Mesodermal cell (in vitro differentiated cells): Measurements from ENCODE around the gene GNAI2. TPM values are rescaled to one million over a fixed set of nuclear protein-coding genes. Genes with fewer than 3 reads are reported as not detected.
A peak's percentile ranks its signal among the peaks of the same experiment; 100 is the strongest.

ENCODE experiments used
- H3K27ac ChIP-seq: 2 replicates; pipeline ENCODE4 v1.7.0; 2013; ENCODE audit warnings: mild to moderate bottlenecking, low read depth, low read length, moderate library complexity; ENCODE audit not compliant: severe bottlenecking
- H3K36me3 ChIP-seq: 2 replicates; pipeline ENCODE4 v1.7.1; 2013; ENCODE audit warnings: mild to moderate bottlenecking, low read length, moderate library complexity; ENCODE audit not compliant: control insufficient read depth, insufficient read depth
- H3K4me1 ChIP-seq: one replicate; pipeline ENCODE4 v1.7.1; 2013; ENCODE audit warnings: mild to moderate bottlenecking, low read length; ENCODE audit not compliant: insufficient read depth, control insufficient read depth, poor library complexity, severe bottlenecking
- H3K4me3 ChIP-seq: 2 replicates; pipeline ENCODE4 v1.7.0; 2013; ENCODE audit warnings: low read length, control low read depth, mild to moderate bottlenecking; ENCODE audit not compliant: insufficient read depth, poor library complexity, severe bottlenecking; ENCODE audit errors: extremely low read depth
- H3K9me3 ChIP-seq: 2 replicates; pipeline ENCODE4 v1.7.1; 2013; ENCODE audit warnings: mild to moderate bottlenecking, low read length, moderate library complexity; ENCODE audit not compliant: control insufficient read depth
- WGBS, 2 experiments: methylation state at CpG; one replicate each; pipeline ENCODE4 v1.1.5; 2013; ENCODE audit warnings: missing lambda C conversion rate in 2 of 2; ENCODE audit not compliant: insufficient coverage in 2 of 2; 5-methylcytosine and 5-hydroxymethylcytosine counted together
- polyA plus RNA-seq, 2 experiments: library from polyadenylated mRNA; stranded (reverse); fragments of 50-300 nt; gene quantifications; one replicate each; pipeline ENCODE4 v1.2.3, GENCODE V29; 2013

Gene GNAI2
- polyA plus RNA-seq (2013, experiment 1 of 2): 395 TPM
- polyA plus RNA-seq (2013, experiment 2 of 2): 323 TPM

- H3K4me1 ChIP-seq: peaks cover 16% of the 10 kb centered on the region
- WGBS, 2 experiments: 0 to 1% methylated on average over 66 to 71 of the region's 75 CpGs
- peaks cover 24% of the 10 kb centered on the region for H3K36me3 ChIP-seq
- H3K9me3 ChIP-seq: no peaks in the 10 kb centered on the region
- peak within 1 kb of the TSS; percentile 97 for H3K4me3 ChIP-seq
- peak within 1 kb of the TSS; percentile 74 for H3K27ac ChIP-seq
Observed at GRCh38 chr3:50235716-50236483, at the start of gene GNAI2. GNAI2 (plus strand) TSS chr3:50236204; CDS start chr3:50236336, 132 bp downstream.

GRCh38 chr3:50187750-50188149 is 48.3 kb upstream of the GNAI2 start:
- Histone ChIP-seq H3K36me3 (peaks cover 7% of the 10 kb centered on the region), H3K4me1 (no peaks in the 10 kb centered on the region), H3K4me3 (no peak overlapping the region), H3K27ac (no peak overlapping the region), H3K9me3 (no peaks in the 10 kb centered on the region)
- WGBS, 2 experiments: 87 to 97% methylated on average over 10 to 15 of the region's 19 CpGs

GRCh38 chr3:50189274-50189673 is 46.7 kb upstream of the GNAI2 start:
- no peaks in the 10 kb centered on the region for H3K4me1 ChIP-seq
- WGBS, 2 experiments: 47 to 51% methylated on average over 2 to 3 of the region's 5 CpGs
- no peaks in the 10 kb centered on the region for H3K9me3 ChIP-seq
- H3K4me3 ChIP-seq: no peak overlapping the region
- H3K27ac ChIP-seq: no peak overlapping the region
- H3K36me3 ChIP-seq: peaks cover 7% of the 10 kb centered on the region

- Histone ChIP-seq H3K4me3 (no peak overlapping the region), H3K36me3 (peaks cover 7% of the 10 kb centered on the region), H3K4me1 (no peaks in the 10 kb centered on the region), H3K9me3 (no peaks in the 10 kb centered on the region), H3K27ac (no peak overlapping the region)
- 92 to 98% methylated on average over 6 to 7 of the region's 7 CpGs for WGBS, 2 experiments
Observed at GRCh38 chr3:50189989-50190388, 46.0 kb upstream of the GNAI2 start.

- Histone ChIP-seq H3K27ac (no peak within 1 kb of the TSS), H3K4me3 (no peak within 1 kb of the TSS), H3K9me3 (no peaks in the 10 kb centered on the region), H3K36me3 (peaks cover 4% of the 10 kb centered on the region), H3K4me1 (no peaks in the 10 kb centered on the region)
- 84 to 88% methylated on average over 3 to 7 of the region's 8 CpGs for WGBS, 2 experiments
Observed at GRCh38 chr3:50190936-50191660, 44.9 kb upstream of the GNAI2 start, which contains the start of gene GNAT1. GNAT1 (plus strand) TSS chr3:50191610; CDS start chr3:50191726, 116 bp downstream.

GRCh38 chr3:50192124-50192523 is 43.9 kb upstream of the GNAI2 start:
- Histone ChIP-seq H3K9me3 (no peaks in the 10 kb centered on the region), H3K27ac (no peak overlapping the region), H3K4me3 (no peak overlapping the region), H3K36me3 (no peaks in the 10 kb centered on the region), H3K4me1 (no peaks in the 10 kb centered on the region)
- 85 to 89% methylated on average over 7 to 8 of the region's 8 CpGs for WGBS, 2 experiments

- WGBS, 2 experiments: 39 to 50% methylated on average over 19 to 20 of the region's 21 CpGs
- Histone ChIP-seq H3K4me3 (no peak overlapping the region), H3K9me3 (no peaks in the 10 kb centered on the region)
Observed at GRCh38 chr3:50192689-50193141, 43.3 kb upstream of the GNAI2 start.

GRCh38 chr3:50193286-50193685 is 42.7 kb upstream of the GNAI2 start:
- Histone ChIP-seq H3K36me3 (no peaks in the 10 kb centered on the region), H3K9me3 (no peaks in the 10 kb centered on the region), H3K4me3 (no peak overlapping the region), H3K27ac (no peak overlapping the region), H3K4me1 (no peaks in the 10 kb centered on the region)
- WGBS, 2 experiments: 94 to 96% methylated on average over 36 of the region's 36 CpGs

More at GRCh38 chr3:50192689-50193141, 43.3 kb upstream of the GNAI2 start:
- no peak overlapping the region for H3K27ac ChIP-seq
- H3K4me1 ChIP-seq: no peaks in the 10 kb centered on the region
- no peaks in the 10 kb centered on the region for H3K36me3 ChIP-seq

GRCh38 chr3:50193746-50194127 is 42.3 kb upstream of the GNAI2 start:
- 93 to 94% methylated on average over 34 of the region's 34 CpGs for WGBS, 2 experiments
- H3K4me3 ChIP-seq: no peak overlapping the region
- H3K36me3 ChIP-seq: no peaks in the 10 kb centered on the region

GRCh38 chr3:50194128-50194902 is 41.7 kb upstream of the GNAI2 start:
- Histone ChIP-seq H3K9me3 (no peaks in the 10 kb centered on the region), H3K4me3 (no peak overlapping the region), H3K4me1 (no peaks in the 10 kb centered on the region), H3K36me3 (no peaks in the 10 kb centered on the region), H3K27ac (no peak overlapping the region)
- 50 to 61% methylated on average over 54 to 63 of the region's 70 CpGs for WGBS, 2 experiments

More at GRCh38 chr3:50193746-50194127, 42.3 kb upstream of the GNAI2 start:
- Histone ChIP-seq H3K27ac (no peak overlapping the region), H3K9me3 (no peaks in the 10 kb centered on the region), H3K4me1 (no peaks in the 10 kb centered on the region)
